ENCODE measurements around the gene PCNX2. TPM values are rescaled to one million over a fixed set of nuclear protein-coding genes. Genes with fewer than 3 reads are reported as not detected.

Gene PCNX2
- total and polyA plus RNA-seq, 2 of the 13 experiments (the other 11 are each of a cell fraction or from before 2014, with no cell fraction given) = 0.11 to 0.42 TPM

DNA sequence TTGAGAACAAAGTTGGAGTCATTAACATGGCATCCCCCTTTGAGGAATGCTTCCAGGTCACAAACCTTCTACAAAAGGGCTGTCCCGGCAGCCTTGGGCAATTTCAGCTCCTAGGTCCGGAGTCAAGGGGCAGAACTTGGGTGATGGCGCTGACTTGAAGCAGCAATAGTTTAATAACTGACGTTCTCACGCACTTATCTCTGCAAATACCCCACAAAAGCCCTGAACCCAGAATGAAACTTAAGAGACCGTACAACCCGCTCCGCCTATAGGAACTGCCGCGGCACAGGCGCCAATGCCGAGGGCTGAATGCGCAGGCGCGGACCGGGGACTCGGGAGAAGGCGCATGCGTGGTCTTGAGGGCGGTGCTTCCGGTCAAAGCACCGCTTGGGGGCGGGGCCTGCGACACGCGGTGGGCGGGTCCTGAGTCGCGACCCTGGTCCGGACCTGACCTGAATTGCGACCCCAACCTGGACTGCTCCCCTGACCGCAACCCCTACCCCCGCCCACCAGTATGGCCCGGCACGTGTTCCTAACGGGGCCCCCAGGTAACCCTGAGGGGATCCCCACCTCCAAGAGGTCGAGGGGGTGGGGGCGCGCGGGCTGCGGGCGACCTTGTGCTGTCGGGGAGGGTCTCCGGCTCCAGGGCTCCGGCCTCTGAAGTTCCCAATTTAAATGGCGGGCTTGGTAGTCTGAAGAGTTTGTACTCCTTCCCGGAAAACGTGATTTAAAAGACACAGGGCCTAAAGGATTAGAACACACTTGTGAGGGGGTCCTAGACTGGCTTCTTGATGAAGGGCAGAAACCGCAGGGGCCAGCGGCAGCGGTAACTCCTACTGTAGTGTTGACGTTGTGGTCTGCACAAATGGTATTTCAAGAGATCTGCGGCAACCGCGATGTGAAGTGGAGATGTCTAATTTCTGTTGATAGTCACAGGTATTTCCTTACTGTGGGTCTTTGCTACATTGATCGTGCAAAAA, 345.0 kb downstream of the PCNX2 start, which contains the start of gene NTPCR (continued):
- no peak for TF ChIP-seq RBM22 (optimal IDR thresholded peaks at IDR 0.05; ENCODE audit: low read length)
- no peak for TF ChIP-seq CBX5 (CRISPR knock-in tag; IDR thresholded peaks at IDR 0.05; ENCODE audit: borderline replicate concordance)
- TF ChIP-seq ZNF775 (CRISPR knock-in tag; IDR thresholded peaks at IDR 0.05; ENCODE audit: borderline replicate concordance) = no peak
- TF ChIP-seq, protein P1, sequence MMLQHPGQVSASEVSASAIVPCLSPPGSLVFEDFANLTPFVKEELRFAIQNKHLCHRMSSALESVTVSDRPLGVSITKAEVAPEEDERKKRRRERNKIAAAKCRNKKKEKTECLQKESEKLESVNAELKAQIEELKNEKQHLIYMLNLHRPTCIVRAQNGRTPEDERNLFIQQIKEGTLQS (CRISPR knock-in tag; IDR thresholded peaks at IDR 0.05) = no peak
- no peak for TF ChIP-seq FOSL1 (CRISPR knock-in tag; IDR thresholded peaks at IDR 0.05; ENCODE audit: borderline replicate concordance)
- peak; percentile 49; the same call in 1 of the 2 replicates for TF ChIP-seq KLF9 (CRISPR knock-in tag; IDR thresholded peaks at IDR 0.05; ENCODE audit: low read depth)
- no peak for TF ChIP-seq SETDB1 (CRISPR knock-in tag; IDR thresholded peaks at IDR 0.05; ENCODE audit: borderline replicate concordance)
- TF ChIP-seq PHF20 (CRISPR knock-in tag; IDR thresholded peaks at IDR 0.05) = peak; percentile 56
- TF ChIP-seq JARID2 (CRISPR knock-in tag; IDR thresholded peaks at IDR 0.05; ENCODE audit: insufficient replicate concordance) = no peak
- TF ChIP-seq ZNF792 (CRISPR knock-in tag; IDR thresholded peaks at IDR 0.05) = peak; percentile 18; the same call in 1 of the 2 replicates
- no peak for TF ChIP-seq MBNL3 (CRISPR knock-in tag; conservative IDR thresholded peaks at IDR 0.05)
- TF ChIP-seq DNMT1 (CRISPR knock-in tag; IDR thresholded peaks at IDR 0.05) = no peak
- TF ChIP-seq ZNF12 (CRISPR knock-in tag; IDR thresholded peaks at IDR 0.05) = no peak
- peak; percentile 47 to 75; a peak in 2 of 4 replicates for TF ChIP-seq POLR2A (IDR thresholded peaks at IDR 0.05; ENCODE audit: insufficient read depth in 1 of 2, low read depth in 2 of 2, low read length in 2 of 2)
- TF ChIP-seq FOXJ3 (CRISPR knock-in tag; IDR thresholded peaks at IDR 0.05; ENCODE audit: borderline replicate concordance) = no peak
- TF ChIP-seq, protein P2, sequence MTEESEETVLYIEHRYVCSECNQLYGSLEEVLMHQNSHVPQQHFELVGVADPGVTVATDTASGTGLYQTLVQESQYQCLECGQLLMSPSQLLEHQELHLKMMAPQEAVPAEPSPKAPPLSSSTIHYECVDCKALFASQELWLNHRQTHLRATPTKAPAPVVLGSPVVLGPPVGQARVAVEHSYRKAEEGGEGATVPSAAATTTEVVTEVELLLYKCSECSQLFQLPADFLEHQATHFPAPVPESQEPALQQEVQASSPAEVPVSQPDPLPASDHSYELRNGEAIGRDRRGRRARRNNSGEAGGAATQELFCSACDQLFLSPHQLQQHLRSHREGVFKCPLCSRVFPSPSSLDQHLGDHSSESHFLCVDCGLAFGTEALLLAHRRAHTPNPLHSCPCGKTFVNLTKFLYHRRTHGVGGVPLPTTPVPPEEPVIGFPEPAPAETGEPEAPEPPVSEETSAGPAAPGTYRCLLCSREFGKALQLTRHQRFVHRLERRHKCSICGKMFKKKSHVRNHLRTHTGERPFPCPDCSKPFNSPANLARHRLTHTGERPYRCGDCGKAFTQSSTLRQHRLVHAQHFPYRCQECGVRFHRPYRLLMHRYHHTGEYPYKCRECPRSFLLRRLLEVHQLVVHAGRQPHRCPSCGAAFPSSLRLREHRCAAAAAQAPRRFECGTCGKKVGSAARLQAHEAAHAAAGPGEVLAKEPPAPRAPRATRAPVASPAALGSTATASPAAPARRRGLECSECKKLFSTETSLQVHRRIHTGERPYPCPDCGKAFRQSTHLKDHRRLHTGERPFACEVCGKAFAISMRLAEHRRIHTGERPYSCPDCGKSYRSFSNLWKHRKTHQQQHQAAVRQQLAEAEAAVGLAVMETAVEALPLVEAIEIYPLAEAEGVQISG (CRISPR knock-in tag; IDR thresholded peaks at IDR 0.05) = peak; percentile 27
- no peak for TF ChIP-seq SAFB2 (CRISPR knock-in tag; IDR thresholded peaks at IDR 0.05; ENCODE audit: borderline replicate concordance, low read depth)
- TF ChIP-seq, protein P3, sequence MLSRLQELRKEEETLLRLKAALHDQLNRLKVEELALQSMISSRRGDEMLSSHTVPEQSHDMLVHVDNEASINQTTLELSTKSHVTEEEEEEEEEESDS (CRISPR knock-in tag; IDR thresholded peaks at IDR 0.05; ENCODE audit: borderline replicate concordance) = no peak
- TF ChIP-seq ZNF616 (CRISPR knock-in tag; IDR thresholded peaks at IDR 0.05; ENCODE audit: low read depth) = no peak
- TF ChIP-seq, protein P4, sequence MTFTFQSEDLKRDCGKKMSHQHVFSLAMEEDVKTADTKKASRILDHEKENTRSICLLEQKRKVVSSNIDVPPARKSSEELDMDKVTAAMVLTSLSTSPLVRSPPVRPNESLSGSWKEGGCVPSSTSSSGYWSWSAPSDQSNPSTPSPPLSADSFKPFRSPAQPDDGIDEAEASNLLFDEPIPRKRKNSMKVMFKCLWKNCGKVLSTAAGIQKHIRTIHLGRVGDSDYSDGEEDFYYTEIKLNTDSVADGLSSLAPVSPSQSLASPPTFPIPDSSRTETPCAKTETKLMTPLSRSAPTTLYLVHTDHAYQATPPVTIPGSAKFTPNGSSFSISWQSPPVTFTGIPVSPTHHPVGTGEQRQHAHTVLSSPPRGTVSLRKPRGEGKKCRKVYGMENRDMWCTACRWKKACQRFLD (CRISPR knock-in tag; IDR thresholded peaks at IDR 0.05; ENCODE audit: borderline replicate concordance) = no peak
- no peak for TF ChIP-seq ZFP90 (CRISPR knock-in tag; IDR thresholded peaks at IDR 0.05; ENCODE audit: borderline replicate concordance)
- no peak for TF ChIP-seq ATRX (CRISPR knock-in tag; IDR thresholded peaks at IDR 0.05; ENCODE audit: borderline replicate concordance)
- TF ChIP-seq SIX4 (CRISPR knock-in tag; IDR thresholded peaks at IDR 0.05) = 0 out of 2 replicates have a peak, but pooled peaks have one; percentile 13
- no peak for TF ChIP-seq NR3C1 (CRISPR knock-in tag; IDR thresholded peaks at IDR 0.05)
